Astrocyte (in vitro differentiated cells and primary cell): Measurements from ENCODE around the gene ELN. TPM values are rescaled to one million over a fixed set of nuclear protein-coding genes. Genes with fewer than 3 reads are reported as not detected.

Experiments used
- DNase-seq: peaks from one replicate; pipeline ENCODE4 v3.0.0-alpha.2; 2010; ENCODE audit warnings: low read depth
- FAIRE-seq: peaks from 2 replicates; lab custom pipeline; 2011; peaks lifted over from hg19 to GRCh38; lab: Jason Lieb, UNC
- H2AFZ ChIP-seq: 2 replicates; pipeline ENCODE4 v1.6.0; 2012; ENCODE audit warnings: low read depth, low read length, inconsistent platforms
- H3K27ac ChIP-seq: 2 replicates; pipeline ENCODE4 v1.5.1; 2011; ENCODE audit warnings: low read depth, low read length, inconsistent platforms
- H3K27me3 ChIP-seq: 2 replicates; pipeline ENCODE4 v1.6.0; 2011; ENCODE audit warnings: low read length, inconsistent platforms; ENCODE audit not compliant: insufficient read depth
- H3K36me3 ChIP-seq: 2 replicates; pipeline ENCODE4 v1.5.1; 2011; ENCODE audit warnings: low read length, inconsistent platforms; ENCODE audit not compliant: insufficient read depth
- H3K4me1 ChIP-seq: 2 replicates; pipeline ENCODE4 v1.5.1; 2011; ENCODE audit warnings: low read length, inconsistent platforms; ENCODE audit not compliant: insufficient read depth
- H3K4me2 ChIP-seq: 2 replicates; pipeline ENCODE4 v1.6.0; 2012; ENCODE audit warnings: low read length, inconsistent platforms
- H3K4me3 ChIP-seq: 2 replicates; pipeline ENCODE4 v1.5.1; 2011; ENCODE audit warnings: low read depth, mild to moderate bottlenecking, low read length, inconsistent platforms; ENCODE audit not compliant: insufficient read depth
- H3K79me2 ChIP-seq: 2 replicates; pipeline ENCODE4 v1.6.0; 2012; ENCODE audit warnings: mild to moderate bottlenecking, low read length, inconsistent platforms; ENCODE audit not compliant: insufficient read depth
- H3K9ac ChIP-seq: 2 replicates; pipeline ENCODE4 v1.6.0; 2012; ENCODE audit warnings: mild to moderate bottlenecking, low read length, inconsistent platforms
- H3K9me3 ChIP-seq: 2 replicates; pipeline ENCODE4 v1.5.1; 2012; ENCODE audit warnings: low read depth, mild to moderate bottlenecking, low read length, inconsistent platforms; ENCODE audit not compliant: insufficient read depth
- H4K20me1 ChIP-seq: 2 replicates; pipeline ENCODE4 v1.6.0; 2012; ENCODE audit warnings: low read length, inconsistent platforms; ENCODE audit not compliant: insufficient read depth
- H3K27ac Mint-ChIP-seq: one replicate; pipeline ENCODE4 v1.8.0; 2021; ENCODE audit warnings: mild to moderate bottlenecking, mixed read lengths; ENCODE audit not compliant: unreplicated experiment
- H3K27me3 Mint-ChIP-seq: one replicate; pipeline ENCODE4 v1.8.0; 2021; ENCODE audit warnings: low read depth, mixed read lengths; ENCODE audit not compliant: unreplicated experiment
- H3K36me3 Mint-ChIP-seq: one replicate; pipeline ENCODE4 v1.8.0; 2021; ENCODE audit warnings: low read depth, mixed read lengths; ENCODE audit not compliant: unreplicated experiment
- H3K4me1 Mint-ChIP-seq: one replicate; pipeline ENCODE4 v1.8.0; 2021; ENCODE audit warnings: low read depth, mixed read lengths; ENCODE audit not compliant: unreplicated experiment
- H3K4me3 Mint-ChIP-seq: one replicate; pipeline ENCODE4 v1.8.0; 2021; ENCODE audit warnings: mild to moderate bottlenecking, moderate library complexity, mixed read lengths; ENCODE audit not compliant: unreplicated experiment
- H3K9me3 Mint-ChIP-seq: one replicate; pipeline ENCODE4 v1.8.0; 2021; ENCODE audit warnings: mild to moderate bottlenecking, mixed read lengths; ENCODE audit not compliant: unreplicated experiment
- CTCF ChIP-seq: IDR thresholded peaks from 2 replicates; pipeline ENCODE4 v1.5.1; 2011; ENCODE audit warnings: low read depth, mild to moderate bottlenecking, inconsistent platforms, low read length, moderate library complexity; ENCODE audit not compliant: insufficient read depth
- EZH2 ChIP-seq: IDR thresholded peaks from 2 replicates; pipeline ENCODE4 v1.6.1; 2012; ENCODE audit warnings: mild to moderate bottlenecking, low read length, inconsistent platforms; ENCODE audit not compliant: insufficient read depth
- total RNA-seq: library from RNA; stranded (reverse); gene quantifications from 2 replicates; pipeline ENCODE4 v1.2.1, GENCODE V29; 2021

ELN gene
- total RNA-seq, 1 donor from 2014 or later, result 0.75 TPM

- Mint-ChIP-seq H3K4me3 (peak overlapping the region; percentile 65), H3K27me3 (no peaks in the 10 kb centered on the region), H3K9me3 (peaks cover 7% of the 10 kb centered on the region), H3K4me1 (peaks cover 26% of the 10 kb centered on the region), H3K36me3 (peaks cover 27% of the 10 kb centered on the region), H3K27ac (peak overlapping the region; percentile 80)
- Histone ChIP-seq H3K9me3 (peaks cover 12% of the 10 kb centered on the region), H3K79me2 (peaks cover 36% of the 10 kb centered on the region), H4K20me1 (no peaks in the 10 kb centered on the region), H2AFZ (no peak overlapping the region), H3K4me2 (peak overlapping the region; percentile 84), H3K4me3 (no peak overlapping the region), H3K9ac (peak overlapping the region; percentile 72), H3K27me3 (no peaks in the 10 kb centered on the region), H3K36me3 (peaks cover 8% of the 10 kb centered on the region), H3K4me1 (peaks cover 45% of the 10 kb centered on the region), H3K27ac (peak overlapping the region; percentile 86)
- FAIRE-seq (no peak), DNase-seq (no peak)
- TF ChIP-seq CTCF (no peak), EZH2 (no peak)
These were observed 65.8 kb downstream of the ELN start for GRCh38 chr7:74093671-74094223.

GRCh38 chr7:74094224-74095101, 66.5 kb downstream of the ELN start:
- no peaks in the 10 kb centered on the region for H4K20me1 ChIP-seq
- DNase-seq (peak; percentile 94), FAIRE-seq (peak; percentile 67)
- H3K9me3 ChIP-seq, result peaks cover 12% of the 10 kb centered on the region
- peak overlapping the region; percentile 18 for H3K4me3 ChIP-seq
- H3K4me2 ChIP-seq, result peak overlapping the region; percentile 84
- peak overlapping the region; percentile 74 for H3K4me3 Mint-ChIP-seq
- peaks cover 25% of the 10 kb centered on the region for H3K36me3 Mint-ChIP-seq
- peaks cover 26% of the 10 kb centered on the region for H3K4me1 Mint-ChIP-seq
- peak overlapping the region; percentile 86 for H3K27ac ChIP-seq
- H3K9ac ChIP-seq, result peak overlapping the region; percentile 72
- peaks cover 13% of the 10 kb centered on the region for H3K36me3 ChIP-seq
- H3K79me2 ChIP-seq, result peaks cover 29% of the 10 kb centered on the region
- H3K9me3 Mint-ChIP-seq, result peaks cover 7% of the 10 kb centered on the region
- peaks cover 49% of the 10 kb centered on the region for H3K4me1 ChIP-seq
- TF ChIP-seq CTCF (no peak), EZH2 (no peak)
- H3K27me3 ChIP-seq, result no peaks in the 10 kb centered on the region
- peak overlapping the region; percentile 96 for H3K27ac Mint-ChIP-seq
- H2AFZ ChIP-seq, result peak overlapping the region; percentile 4
- no peaks in the 10 kb centered on the region for H3K27me3 Mint-ChIP-seq
